Measurements from ENCODE around the gene PLAAT5. TPM values are rescaled to one million over a fixed set of nuclear protein-coding genes. Genes with fewer than 3 reads are reported as not detected.

Gene PLAAT5, protein sequence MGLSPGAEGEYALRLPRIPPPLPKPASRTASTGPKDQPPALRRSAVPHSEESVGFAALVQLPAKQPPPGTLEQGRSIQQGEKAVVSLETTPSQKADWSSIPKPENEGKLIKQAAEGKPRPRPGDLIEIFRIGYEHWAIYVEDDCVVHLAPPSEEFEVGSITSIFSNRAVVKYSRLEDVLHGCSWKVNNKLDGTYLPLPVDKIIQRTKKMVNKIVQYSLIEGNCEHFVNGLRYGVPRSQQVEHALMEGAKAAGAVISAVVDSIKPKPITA
- total RNA-seq (0.72 TPM), polyA plus RNA-seq (ENCODE audit: insufficient read depth, low read depth, low replicate concordance) (7.6 TPM)
- long read RNA-seq, donor 1: 0 reads
- long read RNA-seq, donor 2, partial matches to known transcripts: 5 of 5 reads
- long read RNA-seq, donor 2, other reads (novel, unspliced or antisense): 0 of 5 reads
- long read RNA-seq, donor 3, partial matches to known transcripts: 24 of 24 reads
- long read RNA-seq, donor 3, other reads (novel, unspliced or antisense): 0 of 24 reads
- long read RNA-seq, donor 4, partial matches to known transcripts: 0 of 7 reads
- long read RNA-seq, donor 4, other reads (novel, unspliced or antisense): 7 of 7 reads
- long read RNA-seq, donor 5: 0 reads
- long read RNA-seq, donor 6, partial matches to known transcripts: 26 of 26 reads
- long read RNA-seq, donor 6, other reads (novel, unspliced or antisense): 0 of 26 reads
- long read RNA-seq, donor 7: 0 reads
- long read RNA-seq, donor 8: 0 reads
- long read RNA-seq, donor 9, partial matches to known transcripts: 6 of 6 reads
- long read RNA-seq, donor 9, other reads (novel, unspliced or antisense): 0 of 6 reads
- long read RNA-seq, donor 10, partial matches to known transcripts: 23 of 23 reads
- long read RNA-seq, donor 10, other reads (novel, unspliced or antisense): 0 of 23 reads

DNA sequence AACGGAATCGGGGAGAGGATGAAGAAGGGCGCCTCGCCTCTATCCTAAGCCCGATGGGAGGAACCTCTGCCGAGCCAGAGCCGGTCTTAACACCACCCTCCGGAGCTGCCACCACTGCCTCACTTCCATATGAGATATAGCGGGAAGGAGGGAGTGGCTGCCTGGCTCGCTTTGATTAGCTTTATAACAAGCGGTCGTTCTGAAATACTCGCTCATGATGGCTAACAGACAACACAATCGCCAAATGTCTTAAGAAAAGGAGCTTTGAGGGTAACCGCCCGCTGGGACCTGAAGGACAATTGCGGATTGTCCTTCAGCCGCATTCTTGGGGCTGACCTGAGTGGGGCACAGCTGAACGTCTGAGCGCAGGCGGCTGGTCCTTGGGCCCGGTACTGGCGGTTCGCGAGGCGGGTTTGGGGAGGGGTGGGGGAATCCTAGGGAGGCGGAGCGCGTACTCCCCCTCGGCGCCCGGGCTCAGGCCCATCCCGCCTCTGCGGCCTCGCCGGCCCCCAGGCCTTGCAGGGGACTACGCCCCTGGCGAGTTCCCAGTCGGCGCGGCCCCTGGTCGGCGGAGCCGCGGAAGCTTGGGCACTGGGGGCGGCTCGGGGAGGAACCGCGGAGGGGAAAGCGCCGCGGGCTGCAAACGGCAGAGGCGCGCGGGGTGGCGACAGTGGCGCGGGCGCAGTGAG, at the start of gene PLAAT5:
TSS of gene PLAAT5 (minus strand) at position 617 of the 689 bp plus-strand sequence. CDS start at position 484, 133 bp downstream.
- intact Hi-C loops (cut with DNase I): no loop called here
- DNase-seq (peak; percentile 35 to 83 (median 53)), FAIRE-seq (no peak)
- Histone ChIP-seq H3K27ac (ENCODE audit: low read depth in 2 of 2, low read length in 2 of 2) (no peak within 1 kb of the TSS), H3K4me3 (ENCODE audit: low read length in 3 of 3) (peak within 1 kb of the TSS; percentile 61 to 71 (median 61)), H3K9ac (ENCODE audit: low read length in 3 of 3) (peak within 1 kb of the TSS in 1 of 3 donors; percentile 0), H3K36me3 (ENCODE audit: control insufficient read depth in 2 of 3, insufficient read depth in 3 of 3, low read length in 3 of 3) (no peaks in the 10 kb centered on the region), H3K27me3 (ENCODE audit: control insufficient read depth, insufficient read depth, low read length) (no peaks in the 10 kb centered on the region), H3K9me3 (ENCODE audit: control insufficient read depth in 2 of 3, insufficient read depth in 1 of 3, low read length in 3 of 3) (peaks cover 0 to 1% (median 0%) of the 10 kb centered on the region in 3 donors), H3K4me1 (ENCODE audit: control insufficient read depth in 2 of 3, insufficient read depth in 2 of 3, low read depth in 1 of 3, low read length in 3 of 3) (peaks cover 0 to 4% (median 0%) of the 10 kb centered on the region in 3 donors)
- TF ChIP-seq, protein P1, sequence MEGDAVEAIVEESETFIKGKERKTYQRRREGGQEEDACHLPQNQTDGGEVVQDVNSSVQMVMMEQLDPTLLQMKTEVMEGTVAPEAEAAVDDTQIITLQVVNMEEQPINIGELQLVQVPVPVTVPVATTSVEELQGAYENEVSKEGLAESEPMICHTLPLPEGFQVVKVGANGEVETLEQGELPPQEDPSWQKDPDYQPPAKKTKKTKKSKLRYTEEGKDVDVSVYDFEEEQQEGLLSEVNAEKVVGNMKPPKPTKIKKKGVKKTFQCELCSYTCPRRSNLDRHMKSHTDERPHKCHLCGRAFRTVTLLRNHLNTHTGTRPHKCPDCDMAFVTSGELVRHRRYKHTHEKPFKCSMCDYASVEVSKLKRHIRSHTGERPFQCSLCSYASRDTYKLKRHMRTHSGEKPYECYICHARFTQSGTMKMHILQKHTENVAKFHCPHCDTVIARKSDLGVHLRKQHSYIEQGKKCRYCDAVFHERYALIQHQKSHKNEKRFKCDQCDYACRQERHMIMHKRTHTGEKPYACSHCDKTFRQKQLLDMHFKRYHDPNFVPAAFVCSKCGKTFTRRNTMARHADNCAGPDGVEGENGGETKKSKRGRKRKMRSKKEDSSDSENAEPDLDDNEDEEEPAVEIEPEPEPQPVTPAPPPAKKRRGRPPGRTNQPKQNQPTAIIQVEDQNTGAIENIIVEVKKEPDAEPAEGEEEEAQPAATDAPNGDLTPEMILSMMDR (IDR thresholded peaks at IDR 0.05; ENCODE audit: borderline replicate concordance, extremely low read depth, insufficient read depth): no peak

DNA sequence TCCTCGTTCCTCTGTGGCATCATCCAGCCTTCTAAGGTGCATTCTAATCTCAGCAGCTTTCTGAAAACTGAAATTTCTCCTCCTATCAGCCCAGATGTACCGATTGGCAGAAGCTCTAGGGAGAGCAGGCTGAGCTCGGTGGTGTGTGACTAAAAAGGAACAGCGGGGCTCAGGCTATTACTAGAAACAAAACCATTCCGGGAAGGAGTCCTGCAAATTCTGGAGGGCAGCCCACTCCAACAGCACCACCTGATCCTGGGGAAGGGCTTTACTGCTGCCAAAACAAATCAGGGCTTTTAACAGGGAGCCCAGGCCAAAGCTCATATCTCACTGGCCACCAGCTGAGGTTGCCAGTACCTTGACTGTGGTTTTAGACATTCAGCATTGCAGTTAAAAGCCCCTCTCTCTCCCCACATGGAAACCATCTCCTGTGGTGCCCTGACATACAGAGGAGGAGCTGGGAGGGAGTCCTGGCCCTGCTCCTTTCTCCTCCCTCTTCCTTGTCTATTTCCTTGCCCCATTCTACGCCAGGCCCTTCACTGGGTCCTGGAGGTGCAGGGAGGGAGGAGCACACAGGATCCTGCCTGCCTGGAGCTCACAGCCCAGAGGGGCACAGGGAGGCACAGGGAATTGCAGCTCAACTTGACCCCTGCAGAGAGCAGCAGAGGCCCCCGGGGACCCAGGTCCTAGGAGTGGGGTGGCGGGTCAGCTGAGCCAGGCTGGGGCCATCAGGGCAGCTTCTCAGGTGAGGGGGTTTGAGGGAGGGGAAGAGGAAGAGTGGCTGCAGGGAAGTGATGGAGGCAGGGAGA, 46.5 kb upstream of the PLAAT5 start:
- TF ChIP-seq, protein P1 (IDR thresholded peaks at IDR 0.05; ENCODE audit: borderline replicate concordance, extremely low read depth, insufficient read depth): no peak
- intact Hi-C loops (cut with DNase I): no loop called here
- Histone ChIP-seq H3K27me3 (ENCODE audit: control insufficient read depth, insufficient read depth, low read length) (no peaks in the 10 kb centered on the region), H3K9me3 (ENCODE audit: control insufficient read depth in 2 of 3, insufficient read depth in 1 of 3, low read length in 3 of 3) (no peaks in the 10 kb centered on the region), H3K4me1 (ENCODE audit: control insufficient read depth in 2 of 3, insufficient read depth in 2 of 3, low read depth in 1 of 3, low read length in 3 of 3) (peaks cover 0 to 36% (median 28%) of the 10 kb centered on the region in 3 donors), H3K36me3 (ENCODE audit: control insufficient read depth in 2 of 3, insufficient read depth in 3 of 3, low read length in 3 of 3) (peaks cover 0 to 3% (median 0%) of the 10 kb centered on the region in 3 donors), H3K9ac (ENCODE audit: low read length in 3 of 3) (peak overlapping the region in 2 of 3 donors; percentile 65 to 91), H3K27ac (ENCODE audit: low read depth in 2 of 2, low read length in 2 of 2) (peak overlapping the region; percentile 81 to 96), H3K4me3 (ENCODE audit: low read length in 3 of 3) (peak overlapping the region in 2 of 3 donors; percentile 59 to 83)
- FAIRE-seq (no peak), DNase-seq (peak in 2 of 5 donors; percentile 32 to 64)

Measured in kidney (tissue), 22 donors.